Measurements from ENCODE around the gene AGMO. TPM values are rescaled to one million over a fixed set of nuclear protein-coding genes. Genes with fewer than 3 reads are reported as not detected.

The AGMO gene
- total RNA-seq, 1 donor from 2014 or later = 0.98 TPM

DNA sequence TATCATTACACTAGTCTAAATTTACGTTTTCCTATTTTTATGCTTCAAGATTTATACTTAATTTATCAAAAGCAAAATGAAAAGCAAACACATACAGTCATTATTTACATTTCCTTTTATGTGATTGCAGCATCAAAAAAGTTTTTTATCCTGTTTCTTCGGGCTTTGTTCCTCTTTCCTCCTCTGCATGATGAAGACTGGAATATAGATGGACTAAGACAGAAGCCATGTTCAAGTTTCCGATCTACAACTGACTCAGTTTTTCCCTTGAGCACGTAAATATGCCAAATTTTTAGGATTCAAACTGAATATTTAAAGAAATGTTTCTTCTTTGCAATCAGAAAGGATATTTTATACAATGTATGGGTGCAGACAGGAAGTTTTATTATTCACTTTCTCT, 385.7 kb downstream of the AGMO start:
- Histone ChIP-seq H3K4me3 (no peak overlapping the region), H3K27ac (no peak overlapping the region), H3K36me3 (no peaks in the 10 kb centered on the region), H3K4me1 (no peaks in the 10 kb centered on the region), H3K9me3 (no peaks in the 10 kb centered on the region), H3K27me3 (no peaks in the 10 kb centered on the region)
- DNase-seq (ENCODE audit: extremely low spot score in 2 of 2) = no peak
- TF ChIP-seq, protein P1, sequence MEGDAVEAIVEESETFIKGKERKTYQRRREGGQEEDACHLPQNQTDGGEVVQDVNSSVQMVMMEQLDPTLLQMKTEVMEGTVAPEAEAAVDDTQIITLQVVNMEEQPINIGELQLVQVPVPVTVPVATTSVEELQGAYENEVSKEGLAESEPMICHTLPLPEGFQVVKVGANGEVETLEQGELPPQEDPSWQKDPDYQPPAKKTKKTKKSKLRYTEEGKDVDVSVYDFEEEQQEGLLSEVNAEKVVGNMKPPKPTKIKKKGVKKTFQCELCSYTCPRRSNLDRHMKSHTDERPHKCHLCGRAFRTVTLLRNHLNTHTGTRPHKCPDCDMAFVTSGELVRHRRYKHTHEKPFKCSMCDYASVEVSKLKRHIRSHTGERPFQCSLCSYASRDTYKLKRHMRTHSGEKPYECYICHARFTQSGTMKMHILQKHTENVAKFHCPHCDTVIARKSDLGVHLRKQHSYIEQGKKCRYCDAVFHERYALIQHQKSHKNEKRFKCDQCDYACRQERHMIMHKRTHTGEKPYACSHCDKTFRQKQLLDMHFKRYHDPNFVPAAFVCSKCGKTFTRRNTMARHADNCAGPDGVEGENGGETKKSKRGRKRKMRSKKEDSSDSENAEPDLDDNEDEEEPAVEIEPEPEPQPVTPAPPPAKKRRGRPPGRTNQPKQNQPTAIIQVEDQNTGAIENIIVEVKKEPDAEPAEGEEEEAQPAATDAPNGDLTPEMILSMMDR (IDR thresholded peaks at IDR 0.05) = no peak
- intact Hi-C loops (cut with DNase I) = no loop called here

DNA sequence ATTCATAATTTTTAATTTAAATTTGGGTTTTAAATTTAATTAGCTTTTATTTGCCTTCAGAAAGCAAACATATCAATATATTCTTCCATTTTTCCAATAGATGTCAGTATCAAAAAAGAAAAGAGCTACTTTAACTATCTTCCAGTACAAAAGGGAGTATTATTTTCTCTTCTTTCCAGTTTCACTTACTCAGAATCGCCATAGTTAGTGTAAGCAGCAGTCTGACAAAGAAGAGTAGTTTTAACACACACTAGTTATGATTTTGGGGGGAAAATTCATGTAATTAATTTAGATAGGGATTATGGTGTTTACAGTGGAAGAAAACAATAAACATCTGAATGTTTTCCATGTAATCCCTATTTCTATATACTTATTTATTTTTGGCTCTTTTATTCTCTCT, 386.7 kb downstream of the AGMO start:
- H3K36me3 ChIP-seq = no peaks in the 10 kb centered on the region
- no peak overlapping the region for H3K4me3 ChIP-seq
- intact Hi-C loops (cut with DNase I) = no loop called here
- H3K27me3 ChIP-seq = no peaks in the 10 kb centered on the region
- no peaks in the 10 kb centered on the region for H3K4me1 ChIP-seq
- no peak for DNase-seq (ENCODE audit: extremely low spot score in 2 of 2)
- no peak overlapping the region for H3K27ac ChIP-seq
- no peaks in the 10 kb centered on the region for H3K9me3 ChIP-seq
- no peak for TF ChIP-seq POLR2AphosphoS5 (IDR thresholded peaks at IDR 0.05; ENCODE audit: insufficient read depth in 1 of 2, low read depth in 1 of 2)
- TF ChIP-seq, protein P1 (IDR thresholded peaks at IDR 0.05) = no peak
- TF ChIP-seq POLR2A (IDR thresholded peaks at IDR 0.05) = no peak

DNA sequence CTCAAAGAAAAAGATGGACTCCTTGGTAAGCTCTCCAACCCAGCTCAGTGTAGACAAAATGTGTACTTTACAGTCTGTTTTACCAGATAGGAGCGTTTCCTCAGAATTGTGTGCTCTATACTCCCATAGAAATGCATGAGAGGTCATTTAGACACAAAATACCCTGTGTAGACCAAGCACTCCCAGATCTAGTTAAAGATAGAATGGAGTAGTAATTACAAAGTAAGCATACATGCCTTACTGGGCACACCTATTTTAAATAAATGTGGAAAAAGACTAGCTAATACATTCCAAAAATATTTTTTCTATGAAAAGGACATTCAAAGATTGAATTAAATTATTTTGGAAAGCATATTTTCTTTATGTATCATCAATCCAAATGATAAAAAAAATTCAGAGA, 387.3 kb downstream of the AGMO start:
- TF ChIP-seq, protein P1 (IDR thresholded peaks at IDR 0.05) = no peak
- TF ChIP-seq POLR2A (IDR thresholded peaks at IDR 0.05) (no peak), POLR2AphosphoS5 (IDR thresholded peaks at IDR 0.05; ENCODE audit: insufficient read depth in 1 of 2, low read depth in 1 of 2) (no peak)
- intact Hi-C loops (cut with DNase I) = no loop called here
- no peaks in the 10 kb centered on the region for H3K9me3 ChIP-seq
- no peak overlapping the region for H3K27ac ChIP-seq
- H3K27me3 ChIP-seq = no peaks in the 10 kb centered on the region
- no peaks in the 10 kb centered on the region for H3K36me3 ChIP-seq
- DNase-seq (ENCODE audit: extremely low spot score in 2 of 2) = no peak
- no peaks in the 10 kb centered on the region for H3K4me1 ChIP-seq
- H3K4me3 ChIP-seq = no peak overlapping the region

DNA sequence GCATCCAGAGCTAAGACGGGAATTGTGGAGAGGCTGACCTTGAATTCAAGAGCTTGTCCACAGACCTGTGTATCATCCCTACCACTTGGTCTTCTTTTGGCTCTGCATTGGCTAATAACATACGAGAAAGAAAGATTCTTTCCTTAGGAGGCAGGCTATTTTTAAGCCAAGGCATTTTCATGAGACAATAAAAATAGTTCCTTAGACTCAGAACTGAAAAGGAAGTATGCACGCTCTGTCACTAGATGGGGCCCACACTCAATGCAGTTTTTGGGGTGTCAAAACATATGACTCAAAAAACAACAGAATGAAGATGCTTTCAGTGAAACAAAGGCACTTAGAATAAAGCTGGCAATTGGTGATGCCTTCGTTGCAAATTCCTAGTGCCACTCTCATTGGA, 393.3 kb downstream of the AGMO start:
- intact Hi-C loops (cut with DNase I) = no loop called here
- Histone ChIP-seq H3K27me3 (no peaks in the 10 kb centered on the region), H3K4me3 (no peak overlapping the region), H3K4me1 (no peaks in the 10 kb centered on the region), H3K27ac (no peak overlapping the region), H3K9me3 (no peaks in the 10 kb centered on the region), H3K36me3 (no peaks in the 10 kb centered on the region)
- TF ChIP-seq POLR2A (IDR thresholded peaks at IDR 0.05) = no peak
- TF ChIP-seq POLR2AphosphoS5 (IDR thresholded peaks at IDR 0.05; ENCODE audit: insufficient read depth in 1 of 2, low read depth in 1 of 2) = no peak
- TF ChIP-seq, protein P1 (IDR thresholded peaks at IDR 0.05) = no peak
- DNase-seq (ENCODE audit: extremely low spot score in 2 of 2) = no peak

DNA sequence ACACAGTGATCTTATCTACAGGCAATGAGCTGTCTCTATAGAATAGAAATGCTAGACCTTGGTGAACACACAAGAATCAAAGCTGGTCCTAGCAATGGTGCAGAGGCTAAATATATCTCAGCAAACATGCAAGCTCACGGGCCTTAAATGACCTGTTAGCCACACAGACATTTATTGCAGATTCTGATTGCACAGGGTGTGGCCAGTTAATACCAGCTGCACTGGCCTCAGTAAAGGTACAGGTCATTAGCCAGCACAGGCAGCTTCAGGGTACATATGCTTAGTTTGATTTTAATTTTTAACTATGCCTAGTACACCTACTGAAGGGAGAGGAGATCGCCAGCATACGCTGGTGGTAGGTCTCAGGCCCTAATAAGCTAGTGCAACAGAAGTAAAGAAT, 393.9 kb downstream of the AGMO start:
- TF ChIP-seq POLR2A (IDR thresholded peaks at IDR 0.05) (no peak), POLR2AphosphoS5 (IDR thresholded peaks at IDR 0.05; ENCODE audit: insufficient read depth in 1 of 2, low read depth in 1 of 2) (no peak)
- TF ChIP-seq, protein P1 (IDR thresholded peaks at IDR 0.05) = no peak
- Histone ChIP-seq H3K9me3 (no peaks in the 10 kb centered on the region), H3K4me1 (no peaks in the 10 kb centered on the region), H3K27ac (no peak overlapping the region), H3K4me3 (no peak overlapping the region), H3K36me3 (no peaks in the 10 kb centered on the region), H3K27me3 (no peaks in the 10 kb centered on the region)
- intact Hi-C loops (cut with DNase I) = no loop called here
- no peak for DNase-seq (ENCODE audit: extremely low spot score in 2 of 2)
